K562 treated with DMSO at 1 percent for 4 hours (cell line): ENCODE results near the gene ARHGAP42. TPM values are rescaled to one million over a fixed set of nuclear protein-coding genes. Genes with fewer than 3 reads are reported as not detected.

ENCODE experiments used
- total RNA-seq: library from RNA; unstranded; fragments of 300-600 nt; gene quantifications from 2 replicates; pipeline ENCODE4 v1.2.3, GENCODE V29; 2022; ENCODE audit not compliant: insufficient read depth

ARHGAP42 gene
- total RNA-seq, result 0.69 and 1.7 TPM in 2 replicates

GRCh38 chr11:100687054-100687629 is at the start of gene ARHGAP42:
ARHGAP42 (plus strand) TSS chr11:100687288; CDS start chr11:100687679, 391 bp downstream.

